Esophagus squamous epithelium (tissue), 5 donors: ENCODE measurements around the gene JPH4. TPM values are rescaled to one million over a fixed set of nuclear protein-coding genes. Genes with fewer than 3 reads are reported as not detected.

Experiments
- DNase-seq: peaks from one replicate; lab custom pipeline; 2025; lab: John Stamatoyannopoulos, UW
- H3K27ac ChIP-seq, 4 donors: fragments of 200-600 bp; sonication (generic); one replicate each; pipeline ENCODE4 v1.5.1; 2016 to 2019; ENCODE audit warnings: mild to moderate bottlenecking in 1 of 4
- H3K27me3 ChIP-seq, 4 donors: fragments of 200-600 bp; sonication (generic); 1 replicate in 3 of 4; 2 replicates in 1 of 4; pipeline versions ENCODE4 v1.5.1 to v1.6.0; 2017 to 2021; ENCODE audit warnings: antibody characterized with exemption in 1 of 4
- H3K36me3 ChIP-seq, 3 donors: fragments of 200-600 bp; sonication (generic); one replicate each; pipeline ENCODE4 v1.5.1; 2016 to 2019
- H3K4me1 ChIP-seq, 3 donors: fragments of 200-600 bp; sonication (generic); one replicate each; pipeline ENCODE4 v1.5.1; 2017 to 2019
- H3K4me3 ChIP-seq, 4 donors: fragments of 200-600 bp; sonication (generic); 1 replicate in 3 of 4; 2 replicates in 1 of 4; pipeline ENCODE4 v1.5.1; 2016 to 2019; ENCODE audit warnings: mild to moderate bottlenecking in 2 of 4, moderate library complexity in 1 of 4
- H3K9me3 ChIP-seq, 3 donors: fragments of 200-600 bp; sonication (generic); one replicate each; pipeline ENCODE4 v1.5.1; 2016 to 2019
- CTCF ChIP-seq, 6 experiments: fragments of 450-650 bp in 4 of 6; fragments of 200-600 bp in 2 of 6; sonication (generic) in 2 of 6; IDR thresholded peaks; one replicate each; pipeline ENCODE4 v1.5.1; 2016 to 2019; ENCODE audit warnings: antibody characterized with exemption in 6 of 6, mild to moderate bottlenecking in 4 of 6, moderate library complexity in 4 of 6
- POLR2A ChIP-seq, 4 donors: fragments of 450-650 bp; IDR thresholded peaks; one replicate each; pipeline ENCODE4 v1.6.1; 2017; ENCODE audit warnings: antibody characterized with exemption in 4 of 4, mild to moderate bottlenecking in 4 of 4, moderate library complexity in 3 of 4
- WGBS, 2 donors: methylation state at CpG; one replicate each; pipeline ENCODE4 v1.1.5; 2018; 5-methylcytosine and 5-hydroxymethylcytosine counted together
- intact Hi-C: fragments of 100-400 bp; cut with DNase I; formaldehyde crosslinking; loops from one replicate; pipeline ENCODE4 v1.15.0; 2022
- total RNA-seq, 4 donors: library from RNA; depleted of rRNA; stranded (reverse); fragments of >200 nt; gene quantifications; one replicate each; pipeline ENCODE4 v1.1.0, GENCODE V29; 2016
- donor health status: DM: yes; HTN: yes; CAD: no.

JPH4 gene
- total RNA-seq, 4 donors from 2014 or later, result 0.21 to 2.7 TPM; not detected in 2

- Histone ChIP-seq H3K36me3 (no peaks in the 10 kb centered on the region), H3K9me3 (no peaks in the 10 kb centered on the region), H3K27me3 (peaks cover 0 to 15% (median 0%) of the 10 kb centered on the region in 4 donors), H3K4me1 (peaks cover 0 to 16% (median 0%) of the 10 kb centered on the region in 3 donors), H3K4me3 (no peak overlapping the region), H3K27ac (no peak overlapping the region)
- TF ChIP-seq CTCF (IDR thresholded peaks at IDR 0.05) (no peak), POLR2A (IDR thresholded peaks at IDR 0.05) (no peak)
- intact Hi-C loops, result no loop called here
- 72 to 82% methylated on average over 3 of the region's 3 CpGs for WGBS, 2 donors
- DNase-seq, result no peak
These were observed 30.4 kb upstream of the JPH4 start for GRCh38 chr14:23609001-23609400.

DNA sequence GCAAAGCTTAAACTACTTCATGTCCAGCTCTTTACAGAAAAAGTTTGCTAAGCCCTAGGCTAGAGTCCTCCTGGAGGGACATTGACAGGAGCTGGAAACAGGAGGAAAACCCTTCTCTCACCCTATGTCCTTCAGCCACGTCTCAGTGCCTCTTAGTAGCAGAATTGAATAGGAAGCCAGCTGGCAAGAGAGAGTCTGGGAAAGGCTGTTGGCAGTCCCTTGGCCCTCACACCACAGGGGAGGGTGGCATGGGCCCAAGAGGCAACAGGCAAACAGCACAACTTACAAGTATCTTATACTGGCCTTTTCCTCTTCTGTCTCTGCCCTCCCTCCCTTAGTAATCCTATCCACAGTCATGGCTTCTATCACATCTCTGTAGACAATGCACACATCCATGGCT lies 29.9 kb upstream of the JPH4 start:
- intact Hi-C loops, result no loop called here
- Histone ChIP-seq H3K36me3 (no peaks in the 10 kb centered on the region), H3K4me3 (no peak overlapping the region), H3K9me3 (no peaks in the 10 kb centered on the region), H3K4me1 (peaks cover 0 to 16% (median 0%) of the 10 kb centered on the region in 3 donors), H3K27me3 (peaks cover 0 to 15% (median 0%) of the 10 kb centered on the region in 4 donors), H3K27ac (no peak overlapping the region)
- 0 to 20% methylated on average over 1 of the region's 1 CpG for WGBS, 2 donors
- no peak for TF ChIP-seq CTCF (IDR thresholded peaks at IDR 0.05)
- no peak for TF ChIP-seq POLR2A (IDR thresholded peaks at IDR 0.05)
- DNase-seq, result no peak

GRCh38 chr14:23605931-23606585 lies 27.5 kb upstream of the JPH4 start:
- TF ChIP-seq CTCF (IDR thresholded peaks at IDR 0.05) (no peak), POLR2A (IDR thresholded peaks at IDR 0.05) (no peak)
- H3K4me1 ChIP-seq, result peaks cover 0 to 6% (median 0%) of the 10 kb centered on the region in 3 donors
- H3K27ac ChIP-seq, result no peak overlapping the region
- 47 to 50% methylated on average over 6 of the region's 6 CpGs for WGBS, 2 donors
- intact Hi-C loops, result no loop called here
- no peaks in the 10 kb centered on the region for H3K9me3 ChIP-seq
- DNase-seq, result no peak
- peaks cover 0 to 10% (median 0%) of the 10 kb centered on the region in 4 donors for H3K27me3 ChIP-seq
- no peak overlapping the region for H3K4me3 ChIP-seq
- no peaks in the 10 kb centered on the region for H3K36me3 ChIP-seq

- intact Hi-C loops, result no loop called here
- Histone ChIP-seq H3K27ac (no peak overlapping the region), H3K4me3 (no peak overlapping the region), H3K36me3 (no peaks in the 10 kb centered on the region), H3K4me1 (no peaks in the 10 kb centered on the region), H3K27me3 (peaks cover 0 to 6% (median 0%) of the 10 kb centered on the region in 4 donors), H3K9me3 (no peaks in the 10 kb centered on the region)
- no peak for DNase-seq
- TF ChIP-seq POLR2A (IDR thresholded peaks at IDR 0.05) (no peak), CTCF (IDR thresholded peaks at IDR 0.05) (no peak)
- WGBS, 2 donors, result 75 to 100% methylated on average over 2 of the region's 3 CpGs
These were observed 26.1 kb upstream of the JPH4 start for GRCh38 chr14:23604675-23605170.

GRCh38 chr14:23604148-23604547 lies 25.6 kb upstream of the JPH4 start:
- WGBS, 2 donors, result 88 to 92% methylated on average over 2 of the region's 2 CpGs

More at GRCh38 chr14:23604148-23604547, 25.6 kb upstream of the JPH4 start:
- Histone ChIP-seq H3K9me3 (no peaks in the 10 kb centered on the region), H3K4me3 (no peak overlapping the region), H3K27me3 (peaks cover 0 to 6% (median 0%) of the 10 kb centered on the region in 4 donors), H3K4me1 (no peaks in the 10 kb centered on the region), H3K36me3 (no peaks in the 10 kb centered on the region), H3K27ac (no peak overlapping the region)
- no peak for TF ChIP-seq CTCF (IDR thresholded peaks at IDR 0.05)
- no peak for TF ChIP-seq POLR2A (IDR thresholded peaks at IDR 0.05)
- intact Hi-C loops, result no loop called here
- no peak for DNase-seq
